Prostate gland (tissue), 2 donors: ENCODE measurements around the gene HOXD8. TPM values are rescaled to one million over a fixed set of nuclear protein-coding genes. Genes with fewer than 3 reads are reported as not detected.

ENCODE experiments used
- DNase-seq: peaks from one replicate; pipeline ENCODE4 v3.0.0-alpha.2; 2019; ENCODE audit warnings: low spot score
- H3K27ac ChIP-seq, 2 donors: fragments of 200-600 bp; sonication (generic); 2 replicates each; pipeline ENCODE4 v1.5.1; 2017 to 2019
- H3K27me3 ChIP-seq: fragments of 200-600 bp; sonication (generic); replicated peaks from 2 replicates; pipeline ENCODE4 v1.5.1; 2019; ENCODE audit not compliant: insufficient read depth
- H3K36me3 ChIP-seq, 2 donors: fragments of 200-600 bp; sonication (generic); 1 replicate in 1 of 2; 2 replicates in 1 of 2; pipeline versions ENCODE4 v1.5.1 to v1.8.1; 2017 to 2019
- H3K4me1 ChIP-seq: fragments of 200-600 bp; sonication (generic); replicated peaks from 2 replicates; pipeline ENCODE4 v1.5.1; 2019
- H3K4me3 ChIP-seq, 2 donors: fragments of 200-600 bp; sonication (generic); 2 replicates each; pipeline ENCODE4 v1.5.1; 2017 to 2019
- H3K9me3 ChIP-seq: fragments of 200-600 bp; sonication (generic); 2 replicates; pipeline ENCODE4 v1.5.1; 2017
- POLR2A ChIP-seq: fragments of 450-650 bp; IDR thresholded peaks from one replicate; pipeline ENCODE4 v1.6.1; 2016; ENCODE audit warnings: antibody characterized with exemption, mild to moderate bottlenecking
- POLR2AphosphoS5 ChIP-seq: sonication (generic); formaldehyde crosslinking; IDR thresholded peaks from one replicate; pipeline ENCODE4 v1.6.1; 2017; ENCODE audit warnings: antibody characterized with exemption
- WGBS: methylation state at CpG from one replicate; pipeline ENCODE4 v1.1.5; 2018; 5-methylcytosine and 5-hydroxymethylcytosine counted together
- intact Hi-C: fragments of 100-400 bp; cut with DNase I; formaldehyde crosslinking; loops from one replicate; pipeline ENCODE4 v1.14.2; 2022
- total RNA-seq, 2 donors: library from RNA; depleted of rRNA; stranded (reverse); fragments of >200 nt; gene quantifications; one replicate each; pipeline ENCODE4 v1.1.0, GENCODE V29; 2016
- TF ChIP-seq, protein P1 (sequence below), 4 experiments: fragments of 200-600 bp in 2 of 4; fragments of 450-650 bp in 2 of 4; sonication (generic) in 2 of 4; IDR thresholded peaks; 1 replicate in 3 of 4; 2 replicates in 1 of 4; pipeline ENCODE4 v1.5.1; 2016 to 2019; ENCODE audit warnings: antibody characterized with exemption in 4 of 4, mild to moderate bottlenecking in 2 of 4, moderate library complexity in 2 of 4

HOXD8 gene
- total RNA-seq, 2 donors from 2014 or later: 10.4 to 30.8 TPM

GRCh38 chr2:176161825-176162626 lies 32.5 kb downstream of the HOXD8 start:
- DNase-seq: no peak
- no peak overlapping the region for H3K27ac ChIP-seq
- no peak for TF ChIP-seq POLR2A
- TF ChIP-seq POLR2AphosphoS5: no peak
- TF ChIP-seq, protein P1, sequence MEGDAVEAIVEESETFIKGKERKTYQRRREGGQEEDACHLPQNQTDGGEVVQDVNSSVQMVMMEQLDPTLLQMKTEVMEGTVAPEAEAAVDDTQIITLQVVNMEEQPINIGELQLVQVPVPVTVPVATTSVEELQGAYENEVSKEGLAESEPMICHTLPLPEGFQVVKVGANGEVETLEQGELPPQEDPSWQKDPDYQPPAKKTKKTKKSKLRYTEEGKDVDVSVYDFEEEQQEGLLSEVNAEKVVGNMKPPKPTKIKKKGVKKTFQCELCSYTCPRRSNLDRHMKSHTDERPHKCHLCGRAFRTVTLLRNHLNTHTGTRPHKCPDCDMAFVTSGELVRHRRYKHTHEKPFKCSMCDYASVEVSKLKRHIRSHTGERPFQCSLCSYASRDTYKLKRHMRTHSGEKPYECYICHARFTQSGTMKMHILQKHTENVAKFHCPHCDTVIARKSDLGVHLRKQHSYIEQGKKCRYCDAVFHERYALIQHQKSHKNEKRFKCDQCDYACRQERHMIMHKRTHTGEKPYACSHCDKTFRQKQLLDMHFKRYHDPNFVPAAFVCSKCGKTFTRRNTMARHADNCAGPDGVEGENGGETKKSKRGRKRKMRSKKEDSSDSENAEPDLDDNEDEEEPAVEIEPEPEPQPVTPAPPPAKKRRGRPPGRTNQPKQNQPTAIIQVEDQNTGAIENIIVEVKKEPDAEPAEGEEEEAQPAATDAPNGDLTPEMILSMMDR (IDR thresholded peaks at IDR 0.05): no peak
- no peaks in the 10 kb centered on the region for H3K4me1 ChIP-seq
- H3K36me3 ChIP-seq: no peaks in the 10 kb centered on the region
- intact Hi-C loops: no loop called here
- WGBS: 13% methylated on average over 22 of the region's 22 CpGs
- no peaks in the 10 kb centered on the region for H3K9me3 ChIP-seq
- H3K27me3 ChIP-seq: peaks cover 65% of the 10 kb centered on the region
- H3K4me3 ChIP-seq: no peak overlapping the region

GRCh38 chr2:176162911-176163671 lies 33.6 kb downstream of the HOXD8 start:
- intact Hi-C loops: no loop called here
- TF ChIP-seq, protein P1 (IDR thresholded peaks at IDR 0.05): no peak
- TF ChIP-seq POLR2A (no peak), POLR2AphosphoS5 (no peak)
- 8% methylated on average over 29 of the region's 29 CpGs for whole genome bisulfite sequencing

DNA sequence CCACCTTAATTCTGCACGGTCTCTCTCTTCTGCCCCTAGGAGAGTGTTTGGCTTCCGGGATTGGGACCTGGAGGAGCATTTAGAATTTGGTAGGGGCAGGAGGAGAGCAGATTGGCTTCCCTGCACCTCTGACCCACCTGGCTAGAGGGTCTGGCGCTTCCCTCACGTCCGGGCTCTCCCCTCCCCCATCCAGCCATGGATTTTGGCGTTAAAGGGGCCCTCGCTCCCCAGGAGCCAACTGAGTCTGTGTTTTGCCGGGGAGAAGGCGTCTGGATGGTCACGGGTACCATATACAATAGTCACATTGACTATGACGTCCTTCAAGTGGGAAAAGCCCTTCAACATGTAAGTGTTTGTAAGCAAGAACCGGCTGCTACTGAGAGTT lies 34.2 kb downstream of the HOXD8 start:
- intact Hi-C loops: no loop called here
- DNase-seq: no peak
- Histone ChIP-seq H3K36me3 (no peaks in the 10 kb centered on the region), H3K27ac (no peak overlapping the region), H3K4me1 (no peaks in the 10 kb centered on the region), H3K4me3 (no peak overlapping the region), H3K27me3 (peaks cover 56% of the 10 kb centered on the region), H3K9me3 (no peaks in the 10 kb centered on the region)
- TF ChIP-seq POLR2A (no peak), POLR2AphosphoS5 (no peak)
- TF ChIP-seq, protein P1 (IDR thresholded peaks at IDR 0.05): no peak
- WGBS: 28% methylated on average over 12 of the region's 12 CpGs

More at GRCh38 chr2:176162911-176163671, 33.6 kb downstream of the HOXD8 start:
- Histone ChIP-seq H3K4me1 (no peaks in the 10 kb centered on the region), H3K36me3 (no peaks in the 10 kb centered on the region), H3K4me3 (no peak overlapping the region), H3K27me3 (peaks cover 60% of the 10 kb centered on the region), H3K27ac (no peak overlapping the region), H3K9me3 (no peaks in the 10 kb centered on the region)
- DNase-seq: no peak

GRCh38 chr2:176164201-176164600 lies 34.7 kb downstream of the HOXD8 start:
- Histone ChIP-seq H3K27me3 (peaks cover 51% of the 10 kb centered on the region), H3K4me3 (no peak overlapping the region), H3K9me3 (no peaks in the 10 kb centered on the region), H3K27ac (no peak overlapping the region), H3K36me3 (no peaks in the 10 kb centered on the region), H3K4me1 (no peaks in the 10 kb centered on the region)
- TF ChIP-seq POLR2A (no peak), POLR2AphosphoS5 (no peak)
- TF ChIP-seq, protein P1 (IDR thresholded peaks at IDR 0.05): no peak
- intact Hi-C loops: no loop called here
- 40% methylated on average over 13 of the region's 13 CpGs for WGBS
- DNase-seq: no peak
